Germinal center (tissue), 1 donor: ENCODE results near the gene ABCD1.

Experiments used
- DNase-seq: peaks from one replicate; pipeline ENCODE4 v3.0.0; 2012; ENCODE audit warnings: mixed read lengths, low spot score

Gene ABCD1

GRCh38 chrX:153793291-153793690 is 68.6 kb downstream of the ABCD1 start:
- no peak for DNase-seq
